Measurements from ENCODE around the gene TMPRSS6.
"Not testable (repeated sequence)": the region's sequence is repeated elsewhere in the genome, so short reads cannot be mapped to it uniquely, and the experiment has no call there.

Gene TMPRSS6

DNA sequence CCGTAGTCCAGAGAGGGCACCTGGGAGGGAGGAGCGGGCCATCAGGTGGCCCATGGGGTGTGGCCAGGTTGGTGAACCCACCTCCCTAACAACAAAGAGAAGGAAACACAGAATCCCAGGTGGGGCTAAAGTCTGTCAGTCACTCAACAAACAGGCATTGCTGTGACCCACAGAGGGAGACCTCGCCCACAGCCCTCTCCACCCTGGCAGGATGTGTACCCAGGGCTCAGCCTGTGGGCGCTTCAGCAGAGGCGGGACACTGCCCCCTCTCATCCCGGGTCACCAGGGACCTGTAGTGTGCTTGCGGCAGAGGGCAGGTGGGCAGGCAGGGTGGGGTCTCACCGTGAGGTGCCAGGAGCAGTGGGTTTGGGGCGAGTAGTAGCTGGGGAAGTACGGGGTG, 25.1 kb downstream of the TMPRSS6 start:
- no peak for DNase-seq

- DNase-seq, result no peak
These were observed 25.6 kb downstream of the TMPRSS6 start for GRCh38 chr22:37083914-37084313.

DNA sequence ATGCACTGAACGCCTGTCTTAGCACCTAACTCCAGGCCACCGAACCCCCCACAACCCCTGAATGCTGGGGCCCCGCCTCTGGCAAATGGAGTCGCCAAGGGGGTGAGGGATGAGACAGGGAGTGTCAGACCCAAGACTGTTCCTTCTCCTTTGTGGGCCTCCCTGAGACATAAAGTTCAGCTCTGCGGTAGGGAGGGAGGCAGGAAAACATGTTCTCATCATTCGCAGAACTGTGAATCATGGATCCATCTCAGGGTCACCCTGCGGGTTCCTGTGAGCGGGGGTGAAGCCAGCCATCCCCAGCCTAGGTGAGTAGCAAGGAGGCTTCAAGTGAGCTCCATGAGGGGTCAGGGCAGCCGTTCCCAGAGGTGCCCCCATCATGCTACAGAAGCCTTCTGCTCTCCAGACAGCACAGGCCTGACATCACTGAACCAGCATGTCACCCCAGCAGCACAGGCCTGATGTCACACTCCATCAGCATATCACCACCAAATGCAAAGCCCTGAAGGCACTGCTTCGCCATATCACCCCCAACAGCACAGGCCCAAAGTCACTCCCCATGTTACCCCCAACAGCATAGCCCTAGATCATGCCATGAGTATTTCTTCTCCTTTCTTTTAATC, 27.2 kb downstream of the TMPRSS6 start:
- DNase-seq, result peak; percentile 68

GRCh38 chr22:37080838-37081237, 28.7 kb downstream of the TMPRSS6 start:
- no peak for DNase-seq

- no peak for DNase-seq
These were observed 29.1 kb downstream of the TMPRSS6 start for GRCh38 chr22:37080438-37080837.

- peak; percentile 85 for DNase-seq
These were observed 29.8 kb downstream of the TMPRSS6 start for GRCh38 chr22:37079668-37080171.

GRCh38 chr22:37079158-37079557, 30.4 kb downstream of the TMPRSS6 start:
- DNase-seq, result no peak

DNA sequence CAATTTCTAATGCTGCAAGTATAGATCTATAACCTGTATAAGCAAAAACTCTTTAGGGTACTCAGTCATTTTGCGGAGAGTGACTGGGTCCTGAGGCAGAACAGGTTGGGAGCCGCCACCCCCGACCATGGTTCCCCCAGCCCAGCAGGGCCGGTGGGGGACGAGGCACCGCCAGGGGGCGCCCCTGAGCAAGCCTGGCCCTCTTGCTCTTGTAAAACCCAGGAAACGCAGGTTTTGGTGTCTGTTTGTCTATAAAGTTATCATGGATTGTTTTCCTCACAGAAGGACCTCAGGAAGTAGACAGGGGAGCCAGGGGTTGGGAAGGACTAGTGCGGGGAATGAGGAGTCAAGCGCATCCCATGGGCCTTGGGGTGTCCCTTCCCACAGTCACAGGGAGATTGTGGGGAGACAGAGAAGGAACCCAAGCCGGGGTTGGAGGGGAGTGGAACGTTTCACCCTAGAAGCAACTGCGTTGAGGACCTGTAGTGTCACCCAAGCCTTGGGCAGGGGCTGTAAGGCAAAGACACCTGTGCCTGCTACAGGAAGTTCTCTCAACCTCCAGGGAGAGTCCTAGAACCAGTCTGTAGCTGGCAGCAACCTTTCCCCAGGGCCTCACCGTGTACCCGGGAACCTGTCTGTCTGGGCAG, 31.6 kb downstream of the TMPRSS6 start:
- peak; percentile 88 for DNase-seq

DNA sequence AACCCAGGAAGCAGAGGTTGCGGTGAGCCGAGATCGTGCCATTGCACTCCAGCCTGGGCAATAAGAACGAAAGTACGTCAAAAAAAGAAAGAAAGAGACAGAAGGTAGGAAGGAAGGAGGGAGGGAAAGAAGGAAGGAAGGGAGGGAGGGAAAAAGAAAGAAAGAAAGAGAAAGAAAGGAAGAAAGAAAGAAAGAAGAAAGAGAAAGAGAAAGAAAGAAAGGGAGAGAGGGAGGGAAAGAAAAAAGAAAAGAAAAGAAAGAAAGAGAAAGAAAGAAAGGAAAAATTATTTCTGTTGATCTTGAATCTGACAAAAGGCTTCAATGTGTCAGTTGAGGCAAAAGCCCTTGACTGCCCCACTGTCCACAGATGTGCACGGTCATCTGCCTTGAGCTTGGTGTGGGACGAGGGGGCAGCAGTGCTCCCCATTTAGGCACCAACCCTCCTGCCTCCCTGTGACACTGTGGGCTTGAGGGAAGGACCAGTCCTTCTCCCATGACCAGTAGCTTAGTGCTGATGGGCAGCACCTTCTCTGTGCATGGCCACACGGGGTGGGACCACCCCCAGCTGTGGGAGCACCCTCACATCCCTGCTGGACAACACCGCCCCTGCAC, 33.6 kb downstream of the TMPRSS6 start:
- DNase-seq, result no peak

- no peak for DNase-seq
These were observed 34.5 kb downstream of the TMPRSS6 start for GRCh38 chr22:37075046-37075445.

DNA sequence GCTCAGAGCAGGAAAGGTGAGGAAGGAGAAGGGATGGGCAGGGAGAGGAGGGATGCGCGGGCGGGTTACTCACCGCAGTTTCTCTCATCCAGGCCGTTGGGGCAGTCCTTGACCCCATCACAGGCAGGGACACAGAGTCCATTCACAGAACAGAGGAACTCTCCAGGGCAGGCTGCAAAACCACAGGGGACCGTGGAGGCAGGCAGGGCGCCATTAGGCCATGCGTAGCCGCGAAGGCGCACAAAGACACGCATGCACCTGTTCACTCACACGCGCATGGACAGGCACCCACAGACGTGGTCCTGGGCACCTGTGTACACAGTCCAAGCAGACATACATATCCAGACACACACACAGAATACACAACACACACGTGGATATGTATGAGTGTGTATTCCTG, 35.0 kb downstream of the TMPRSS6 start:
- no peak for DNase-seq

DNA sequence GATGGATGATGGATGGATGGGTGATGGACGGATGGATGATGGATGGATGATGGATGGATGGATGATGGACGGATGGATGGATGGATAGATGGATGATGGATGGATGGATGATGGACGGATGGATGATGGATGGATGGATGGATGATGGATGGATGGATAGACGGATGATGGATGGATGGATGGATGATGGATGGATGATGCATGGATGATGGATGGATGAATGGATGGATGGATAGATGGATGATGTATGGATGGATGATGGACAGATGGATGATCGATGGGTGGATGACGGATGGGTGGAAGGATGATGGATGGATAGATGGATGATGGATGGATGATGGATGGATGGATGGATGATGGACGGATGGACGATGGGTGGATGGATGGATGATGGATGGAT, 36.8 kb downstream of the TMPRSS6 start:
- DNase-seq, result no peak

- DNase-seq, result not testable (repeated sequence)
These were observed 37.5 kb downstream of the TMPRSS6 start for GRCh38 chr22:37071850-37072592.

GRCh38 chr22:37070744-37071143, 38.8 kb downstream of the TMPRSS6 start:
- DNase-seq, result no peak

GRCh38 chr22:37070334-37070733, 39.2 kb downstream of the TMPRSS6 start:
- no peak for DNase-seq

GRCh38 chr22:37069719-37070118, 39.8 kb downstream of the TMPRSS6 start:
- no peak for DNase-seq

DNA sequence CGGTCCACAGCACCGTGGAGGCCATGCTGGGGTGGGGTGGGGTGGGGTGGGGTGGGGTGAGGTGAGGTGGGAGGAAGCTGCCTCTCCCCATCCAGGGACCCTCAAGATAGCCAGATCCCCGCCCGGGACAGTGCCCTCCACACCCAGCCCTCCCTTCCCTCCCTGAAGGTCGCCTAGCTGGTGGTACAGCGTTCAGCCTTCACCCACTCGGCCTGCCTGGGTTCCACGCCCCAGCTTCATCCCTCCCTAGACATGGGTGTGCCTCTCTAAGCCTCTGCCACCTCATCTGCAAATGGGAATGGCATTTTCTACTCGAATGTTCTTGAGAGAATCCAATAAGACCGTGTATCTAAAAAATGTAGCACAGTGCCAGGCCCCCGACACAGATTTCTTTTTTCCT, 40.2 kb downstream of the TMPRSS6 start:
- no peak for DNase-seq

GRCh38 chr22:37068859-37069258, 40.7 kb downstream of the TMPRSS6 start:
- no peak for DNase-seq

GRCh38 chr22:37067428-37067827, 42.1 kb downstream of the TMPRSS6 start:
- no peak for DNase-seq

DNA sequence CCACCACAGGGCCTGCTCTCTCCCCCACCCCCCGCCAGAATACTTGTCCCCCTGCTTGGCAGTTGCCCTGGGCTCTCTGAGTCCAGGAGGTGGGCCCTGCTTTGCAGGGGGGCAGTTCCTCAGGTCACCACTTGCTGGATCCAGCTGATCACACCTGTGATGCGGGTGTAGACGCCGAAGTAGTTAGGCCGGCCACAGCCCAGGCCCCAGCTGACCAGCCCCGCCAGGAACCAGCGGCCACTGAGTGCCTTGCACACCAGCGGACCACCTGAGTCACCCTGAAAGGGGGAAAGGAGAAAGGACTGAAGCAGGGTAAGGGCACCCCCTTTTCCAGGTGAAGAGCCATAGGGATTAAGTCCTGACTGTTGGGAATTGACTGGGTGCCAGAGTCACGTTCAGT, 43.6 kb downstream of the TMPRSS6 start:
- no peak for DNase-seq

DNA sequence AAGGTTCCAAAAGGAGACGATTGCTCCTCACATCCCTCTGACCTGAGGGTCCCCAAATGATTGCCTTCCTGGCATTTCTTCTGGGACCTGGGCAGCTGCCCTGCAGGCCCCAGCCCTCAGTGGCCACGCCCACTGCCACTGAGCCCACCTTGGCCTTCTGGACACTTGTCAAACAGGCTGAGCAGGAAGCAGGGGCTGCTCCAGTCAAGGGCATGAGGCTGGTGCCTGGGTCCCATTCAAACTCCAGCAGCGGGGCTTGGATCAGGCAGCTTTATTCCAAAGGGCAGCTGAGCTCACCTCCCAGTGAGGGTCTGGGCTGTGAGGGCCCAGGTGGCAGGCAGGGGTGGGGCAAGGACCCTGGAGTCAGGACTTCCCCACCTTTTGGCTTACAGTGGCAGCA, 44.3 kb downstream of the TMPRSS6 start:
- DNase-seq, result no peak

DNA sequence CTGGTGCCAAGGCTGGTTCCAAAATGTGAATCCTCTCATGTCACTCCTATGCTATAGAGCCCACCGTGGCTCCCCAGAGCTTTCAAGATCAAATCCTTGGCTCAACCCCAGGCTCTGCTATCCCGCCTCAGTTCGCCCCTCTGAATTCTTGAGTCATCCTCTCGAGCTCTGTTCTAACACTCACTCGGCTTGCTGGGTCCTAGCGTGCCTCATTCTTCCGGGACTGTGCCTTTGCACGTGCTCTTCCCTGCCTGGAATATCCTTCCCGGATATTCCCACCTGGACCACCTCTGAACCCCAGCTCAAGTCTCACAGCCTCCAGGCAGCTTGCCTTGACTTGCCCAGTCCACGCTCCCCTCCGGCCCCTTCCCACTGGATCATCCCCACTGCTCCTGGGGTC, 45.0 kb downstream of the TMPRSS6 start:
- DNase-seq, result no peak

Data from stimulated activated CD4-positive, alpha-beta T cell treated with anti-CD3 and anti-CD28 coated beads, Interleukin-1b, Interleukin-23, amount 100 ng/mL, for 48 hours (primary cell).